Caco-2 (cell line): ENCODE measurements around the gene ZNF507. TPM values are rescaled to one million over a fixed set of nuclear protein-coding genes. Genes with fewer than 3 reads are reported as not detected.

Experiments used
- BruUV-seq: library from RNA; stranded (reverse); fragments of 400-500 nt; replicated peaks from 2 replicates; lab custom pipeline; 2021; lab: Mats Ljungman, UMichigan
- CTCF ChIA-PET: fragments of 300-600 bp; sonication (Branson Sonifier 250); formaldehyde crosslinking; loops from one replicate; lab custom pipeline; 2022; ENCODE audit warnings: antibody characterized with exemption; lab: Charles Lee
- POLR2A ChIA-PET: fragments of 300-600 bp; sonication (Branson Sonifier 250); formaldehyde crosslinking; loops from one replicate; lab custom pipeline; 2022; ENCODE audit warnings: antibody characterized with exemption; lab: Charles Lee
- DNase-seq, 2 experiments: peaks; one replicate each; pipeline versions ENCODE4 v3.0.0 to v3.0.0-alpha.2; 2020 to 2022
- H3K27me3 ChIP-seq: replicated peaks from 2 replicates; pipeline ENCODE4 v1.6.0; 2011; ENCODE audit warnings: low read length; ENCODE audit not compliant: control insufficient read depth, insufficient read depth
- H3K36me3 ChIP-seq: 2 replicates; pipeline ENCODE4 v1.5.1; 2011; ENCODE audit warnings: low read length; ENCODE audit not compliant: control insufficient read depth, insufficient read depth
- H3K4me1 ChIP-seq: fragments of 250-450 bp; sonication (Bioruptor Pico); 2 replicates; pipeline ENCODE4 v1.5.1; 2020; ENCODE audit warnings: mild to moderate bottlenecking
- H3K4me3 ChIP-seq: 2 replicates; pipeline ENCODE4 v1.5.1; 2011; ENCODE audit warnings: low read depth, mild to moderate bottlenecking, control low read depth, low read length
- H3K9me3 ChIP-seq: fragments of 250-450 bp; sonication (Bioruptor Pico); 2 replicates; pipeline ENCODE4 v1.5.1; 2020; ENCODE audit warnings: mild to moderate bottlenecking, moderate library complexity
- H3K27ac Mint-ChIP-seq: one replicate; pipeline ENCODE4 v1.8.0; 2022; ENCODE audit warnings: mixed read lengths; ENCODE audit not compliant: unreplicated experiment
- H3K27me3 Mint-ChIP-seq: one replicate; pipeline ENCODE4 v1.8.0; 2022; ENCODE audit warnings: mixed read lengths; ENCODE audit not compliant: insufficient read depth, unreplicated experiment
- H3K36me3 Mint-ChIP-seq: one replicate; pipeline ENCODE4 v1.8.0; 2022; ENCODE audit warnings: mild to moderate bottlenecking, mixed read lengths; ENCODE audit not compliant: insufficient read depth, unreplicated experiment
- H3K4me1 Mint-ChIP-seq: one replicate; pipeline ENCODE4 v1.8.0; 2022; ENCODE audit warnings: low read depth, mixed read lengths; ENCODE audit not compliant: unreplicated experiment
- H3K4me3 Mint-ChIP-seq: one replicate; pipeline ENCODE4 v1.8.0; 2022; ENCODE audit warnings: mild to moderate bottlenecking, moderate library complexity, mixed read lengths; ENCODE audit not compliant: unreplicated experiment
- H3K9me3 Mint-ChIP-seq: one replicate; pipeline ENCODE4 v1.8.0; 2022; ENCODE audit warnings: mixed read lengths; ENCODE audit not compliant: unreplicated experiment
- CTCF ChIP-seq, 2 experiments: fragments of 200-600 bp in 1 of 2; IDR thresholded peaks; 1 replicate in 1 of 2; 2 replicates in 1 of 2; pipeline versions ENCODE4 v1.5.1 to v1.8.0; 2011 to 2022; ENCODE audit warnings: antibody characterized with exemption in 1 of 2, control low read depth in 1 of 2, inconsistent platforms in 1 of 2, low read depth in 1 of 2, low read length in 1 of 2, mild to moderate bottlenecking in 1 of 2, moderate library complexity in 1 of 2; ENCODE audit not compliant: insufficient read depth in 1 of 2, severe bottlenecking in 1 of 2, unreplicated experiment in 1 of 2
- intact Hi-C: fragments of 100-400 bp; cut with micrococcal nuclease; formaldehyde crosslinking; loops from one replicate; pipeline ENCODE4 v1.10.0; 2022; ENCODE audit not compliant: unreplicated experiment
- total RNA-seq: library from RNA; stranded (reverse); gene quantifications from 2 replicates; pipeline ENCODE4 v1.2.3, GENCODE V29; 2022

The ZNF507 gene
- total RNA-seq, 1 experiment from 2014 or later, result 27.4 TPM

DNA sequence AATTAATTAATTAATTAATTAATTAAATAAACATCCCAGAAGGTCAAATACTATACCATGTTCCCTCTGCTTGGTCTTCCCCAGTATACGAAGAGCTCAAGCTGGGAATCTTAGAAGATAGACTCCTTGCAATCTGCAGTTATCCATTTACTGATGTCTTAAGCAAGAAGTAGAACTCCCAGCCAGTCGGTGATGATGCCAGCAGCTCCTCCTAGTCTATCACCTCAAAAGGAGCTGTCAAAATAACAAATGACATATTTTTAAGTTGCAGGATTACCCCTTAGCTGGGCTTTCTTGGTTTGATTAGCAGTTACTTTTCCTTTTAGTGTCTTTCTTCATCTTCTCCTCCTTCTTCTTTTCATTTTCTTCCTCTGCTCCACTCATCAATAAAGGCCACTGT lies 6.0 kb upstream of the ZNF507 start:
- Mint-ChIP-seq H3K4me3 (no peak overlapping the region), H3K4me1 (no peaks in the 10 kb centered on the region), H3K9me3 (no peaks in the 10 kb centered on the region), H3K27me3 (no peaks in the 10 kb centered on the region), H3K36me3 (no peaks in the 10 kb centered on the region), H3K27ac (no peak overlapping the region)
- Histone ChIP-seq H3K4me1 (0 out of 2 replicates have a peak, but pooled peaks cover 3% of the 10 kb centered on the region), H3K4me3 (no peak overlapping the region), H3K36me3 (no peaks in the 10 kb centered on the region), H3K9me3 (no peaks in the 10 kb centered on the region), H3K27me3 (no peaks in the 10 kb centered on the region)
- intact Hi-C loops, result loop anchor here (5.0 kb wide), 1 partner anchor 52 kb away; no protein-coding TSS in a partner anchor
- DNase-seq, result no peak
- no peak for TF ChIP-seq CTCF (IDR thresholded peaks at IDR 0.05; ENCODE audit: insufficient read depth in 1 of 2, low read depth in 1 of 2, low read length in 1 of 2, severe bottlenecking in 1 of 2, unreplicated experiment in 1 of 2)
- ChIA-PET POLR2A (no interaction called here), CTCF (interaction anchor here (0.6 to 1.9 kb wide), 4 partner anchors 34 to 230 kb away, joined by 3 to 5 read pairs (median 4); no protein-coding TSS in a partner anchor)
- BruUV-seq, result no TSS peak

DNA sequence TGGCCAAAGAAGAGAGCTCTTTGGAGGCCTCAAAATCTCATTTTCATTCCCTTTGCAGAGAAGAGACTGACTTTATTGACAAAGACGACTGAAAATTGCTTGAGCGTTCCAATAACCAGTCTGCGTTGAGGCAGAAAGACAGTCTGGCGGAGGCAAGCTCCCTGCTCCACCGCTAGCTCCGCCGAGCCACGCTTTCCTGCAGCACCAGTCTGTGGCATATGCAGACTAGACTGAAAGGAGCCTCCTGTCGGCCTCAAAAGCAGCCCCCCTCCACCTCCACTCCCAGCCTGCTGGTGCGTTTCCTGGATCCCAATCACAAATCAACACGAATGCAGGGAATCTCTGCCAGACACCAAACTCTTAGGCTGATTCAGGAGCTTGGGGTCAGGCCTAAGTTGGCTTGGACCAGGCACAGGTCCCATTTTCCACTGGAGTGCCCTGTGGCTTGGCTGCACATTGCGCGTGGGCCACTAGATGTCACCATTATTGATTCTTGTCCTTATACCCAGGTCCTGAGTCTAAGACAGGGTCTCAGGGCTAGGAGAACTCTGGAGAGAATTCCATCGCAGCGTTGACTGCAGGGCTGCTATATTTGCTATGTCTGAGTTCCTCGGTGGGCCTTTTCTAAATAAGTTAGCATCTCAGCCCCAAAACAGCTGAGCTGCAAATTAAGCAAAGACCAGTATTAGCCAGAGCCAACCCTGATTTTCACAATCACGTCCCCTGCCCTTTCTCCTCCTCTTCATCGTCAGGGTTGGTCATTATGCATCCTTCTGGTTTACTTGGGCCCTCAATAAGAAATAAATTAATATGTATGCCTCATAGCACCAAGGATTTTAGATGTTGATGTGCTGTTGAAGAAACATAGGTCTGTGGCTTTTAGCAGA lies 5.2 kb upstream of the ZNF507 start:
- intact Hi-C loops, result loop anchor here (1.0 to 5.0 kb wide), 3 partner anchors 37 to 230 kb away; no protein-coding TSS in a partner anchor
- H3K36me3 ChIP-seq, result no peaks in the 10 kb centered on the region
- 0 out of 2 replicates have a peak, but pooled peaks cover 3% of the 10 kb centered on the region for H3K4me1 ChIP-seq
- H3K27me3 Mint-ChIP-seq, result no peaks in the 10 kb centered on the region
- H3K9me3 ChIP-seq, result no peaks in the 10 kb centered on the region
- H3K9me3 Mint-ChIP-seq, result no peaks in the 10 kb centered on the region
- peaks cover 1% of the 10 kb centered on the region for H3K36me3 Mint-ChIP-seq
- no peaks in the 10 kb centered on the region for H3K27me3 ChIP-seq
- no peak overlapping the region for H3K4me3 Mint-ChIP-seq
- no peaks in the 10 kb centered on the region for H3K4me1 Mint-ChIP-seq
- POLR2A ChIA-PET, result no interaction called here
- TF ChIP-seq CTCF (IDR thresholded peaks at IDR 0.05; ENCODE audit: insufficient read depth in 1 of 2, low read depth in 1 of 2, low read length in 1 of 2, severe bottlenecking in 1 of 2, unreplicated experiment in 1 of 2), result peak; percentile 68 to 76
- DNase-seq, result peak; percentile 74 to 76
- BruUV-seq, result no TSS peak
- CTCF ChIA-PET, result interaction anchor here (1.0 to 1.9 kb wide), 3 partner anchors 34 to 230 kb away, joined by 3 to 5 read pairs (median 4); no protein-coding TSS in a partner anchor
- no peak overlapping the region for H3K4me3 ChIP-seq
- H3K27ac Mint-ChIP-seq, result no peak overlapping the region

GRCh38 chr19:32342695-32343094 lies 2.7 kb upstream of the ZNF507 start:
- CTCF ChIA-PET, result no interaction called here
- intact Hi-C loops, result no loop called here
- DNase-seq, result no peak

More at GRCh38 chr19:32342695-32343094, 2.7 kb upstream of the ZNF507 start:
- TF ChIP-seq CTCF (IDR thresholded peaks at IDR 0.05; ENCODE audit: insufficient read depth in 1 of 2, low read depth in 1 of 2, low read length in 1 of 2, severe bottlenecking in 1 of 2, unreplicated experiment in 1 of 2), result no peak
- POLR2A ChIA-PET, result no interaction called here
- H3K4me3 Mint-ChIP-seq, result no peak overlapping the region
- peaks cover 11% of the 10 kb centered on the region for H3K36me3 Mint-ChIP-seq
- no peaks in the 10 kb centered on the region for H3K9me3 ChIP-seq
- no peaks in the 10 kb centered on the region for H3K27me3 ChIP-seq
- H3K4me1 ChIP-seq, result no peaks in the 10 kb centered on the region
- H3K4me3 ChIP-seq, result no peak overlapping the region
- no peaks in the 10 kb centered on the region for H3K9me3 Mint-ChIP-seq
- no TSS peak for BruUV-seq
- H3K27ac Mint-ChIP-seq, result no peak overlapping the region
- H3K4me1 Mint-ChIP-seq, result no peaks in the 10 kb centered on the region
- no peaks in the 10 kb centered on the region for H3K27me3 Mint-ChIP-seq
- no peaks in the 10 kb centered on the region for H3K36me3 ChIP-seq
